ENCODE measurements around the gene EDC3. TPM values are rescaled to one million over a fixed set of nuclear protein-coding genes. Genes with fewer than 3 reads are reported as not detected.
"Not testable (repeated sequence)": the region's sequence is repeated elsewhere in the genome, so short reads cannot be mapped to it uniquely, and the experiment has no call there.

EDC3 gene
- total RNA-seq, 2 donors from 2014 or later = 8.0 to 8.3 TPM

DNA sequence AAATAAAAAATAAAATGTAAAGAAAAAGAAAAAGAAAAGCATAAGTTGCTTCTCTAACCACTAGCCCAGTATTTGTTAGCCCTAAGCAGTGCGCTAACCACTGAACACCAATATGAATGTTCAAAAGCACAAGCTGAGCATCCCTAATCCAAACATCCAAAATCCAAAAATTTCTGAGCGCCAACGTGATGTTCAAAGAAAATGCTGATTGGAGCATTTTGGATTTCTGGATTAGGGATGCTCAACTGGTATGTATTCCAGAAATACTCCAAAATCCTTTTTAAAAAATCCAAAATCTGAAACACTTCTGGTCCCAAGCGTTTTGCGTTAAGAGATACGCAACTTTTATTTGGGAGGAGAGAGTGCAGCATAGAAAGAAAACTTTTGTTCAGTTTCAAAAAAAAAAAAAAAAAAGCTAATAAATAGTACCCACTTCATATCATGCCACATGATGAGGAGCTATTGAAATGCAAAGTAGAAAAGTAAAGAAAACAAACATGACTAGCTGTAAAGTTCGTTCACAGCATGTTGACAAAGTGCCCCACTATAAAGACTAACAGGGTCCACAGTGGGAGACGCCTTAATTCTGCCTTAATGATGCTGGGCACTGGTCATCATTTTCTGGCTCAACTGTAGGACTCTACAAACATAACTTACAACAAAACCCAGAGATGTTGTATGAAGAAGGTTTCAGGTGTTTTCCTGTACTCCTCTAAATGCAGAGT lies 32.4 kb downstream of the EDC3 start:
- peaks cover 15% of the 10 kb centered on the region for H3K36me3 ChIP-seq
- peaks cover 0 to 17% of the 10 kb centered on the region in 2 donors for H3K4me1 ChIP-seq
- H3K27ac ChIP-seq = peak overlapping the region; percentile 17 to 19
- no peaks in the 10 kb centered on the region for H3K27me3 ChIP-seq
- TF ChIP-seq, protein P1, sequence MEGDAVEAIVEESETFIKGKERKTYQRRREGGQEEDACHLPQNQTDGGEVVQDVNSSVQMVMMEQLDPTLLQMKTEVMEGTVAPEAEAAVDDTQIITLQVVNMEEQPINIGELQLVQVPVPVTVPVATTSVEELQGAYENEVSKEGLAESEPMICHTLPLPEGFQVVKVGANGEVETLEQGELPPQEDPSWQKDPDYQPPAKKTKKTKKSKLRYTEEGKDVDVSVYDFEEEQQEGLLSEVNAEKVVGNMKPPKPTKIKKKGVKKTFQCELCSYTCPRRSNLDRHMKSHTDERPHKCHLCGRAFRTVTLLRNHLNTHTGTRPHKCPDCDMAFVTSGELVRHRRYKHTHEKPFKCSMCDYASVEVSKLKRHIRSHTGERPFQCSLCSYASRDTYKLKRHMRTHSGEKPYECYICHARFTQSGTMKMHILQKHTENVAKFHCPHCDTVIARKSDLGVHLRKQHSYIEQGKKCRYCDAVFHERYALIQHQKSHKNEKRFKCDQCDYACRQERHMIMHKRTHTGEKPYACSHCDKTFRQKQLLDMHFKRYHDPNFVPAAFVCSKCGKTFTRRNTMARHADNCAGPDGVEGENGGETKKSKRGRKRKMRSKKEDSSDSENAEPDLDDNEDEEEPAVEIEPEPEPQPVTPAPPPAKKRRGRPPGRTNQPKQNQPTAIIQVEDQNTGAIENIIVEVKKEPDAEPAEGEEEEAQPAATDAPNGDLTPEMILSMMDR (IDR thresholded peaks at IDR 0.05) = no peak
- H3K9me3 ChIP-seq = no peaks in the 10 kb centered on the region
- H3K4me3 ChIP-seq = no peak overlapping the region
- DNase-seq (ENCODE audit: low spot score) = no peak

- Histone ChIP-seq H3K27me3 (no peaks in the 10 kb centered on the region), H3K9me3 (no peaks in the 10 kb centered on the region), H3K4me3 (no peak overlapping the region), H3K4me1 (peaks cover 0 to 17% of the 10 kb centered on the region in 2 donors), H3K36me3 (peaks cover 9% of the 10 kb centered on the region), H3K27ac (no peak overlapping the region)
- TF ChIP-seq, protein P1 (IDR thresholded peaks at IDR 0.05) = no peak
- no peak for DNase-seq (ENCODE audit: low spot score)
These were observed 33.6 kb downstream of the EDC3 start for GRCh38 chr15:74662064-74662860.

GRCh38 chr15:74661280-74661679 lies 34.5 kb downstream of the EDC3 start:
- not testable (repeated sequence) for DNase-seq (ENCODE audit: low spot score); H3K27ac ChIP-seq; H3K4me3 ChIP-seq; H3K9me3 ChIP-seq; H3K27me3 ChIP-seq; H3K36me3 ChIP-seq
- peaks cover 0 to 17% of the 10 kb centered on the region in 2 donors for H3K4me1 ChIP-seq

GRCh38 chr15:74657846-74658245 lies 38.0 kb downstream of the EDC3 start:
- DNase-seq (ENCODE audit: low spot score) = no peak
- no peaks in the 10 kb centered on the region for H3K27me3 ChIP-seq
- H3K27ac ChIP-seq = no peak overlapping the region
- H3K9me3 ChIP-seq = no peaks in the 10 kb centered on the region
- no peak overlapping the region for H3K4me3 ChIP-seq
- H3K4me1 ChIP-seq = peaks cover 0 to 25% of the 10 kb centered on the region in 2 donors
- H3K36me3 ChIP-seq = peaks cover 5% of the 10 kb centered on the region
- TF ChIP-seq, protein P1 (IDR thresholded peaks at IDR 0.05) = no peak

DNA sequence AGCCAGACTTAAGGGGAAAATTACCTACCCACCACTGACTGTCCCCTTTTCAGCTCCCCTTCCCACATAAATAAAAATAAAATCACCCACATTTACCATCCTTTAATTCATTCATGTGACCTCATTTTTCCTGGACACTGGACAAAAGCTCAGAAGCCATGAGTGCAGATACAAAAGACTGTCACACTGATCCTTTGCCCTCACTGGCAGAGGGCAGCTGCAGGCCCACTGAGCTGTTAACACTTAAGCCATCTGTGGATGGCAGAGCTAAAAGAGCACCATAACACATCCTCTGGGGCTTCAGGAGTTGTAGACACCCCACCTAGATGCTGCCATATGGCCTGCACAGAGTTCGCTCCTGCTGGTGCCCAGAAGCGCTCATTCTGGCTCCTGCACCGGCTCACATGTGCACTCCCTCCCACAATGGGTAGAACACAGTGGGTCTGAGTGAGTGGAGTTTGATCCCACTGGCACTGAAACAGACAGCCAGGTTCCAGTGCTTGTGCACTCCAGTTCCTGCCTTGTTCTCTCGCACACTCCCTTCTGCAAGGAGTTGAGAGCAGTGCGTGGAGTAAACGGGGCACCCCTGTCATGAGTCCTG lies 38.8 kb downstream of the EDC3 start:
- no peak overlapping the region for H3K4me3 ChIP-seq
- no peak overlapping the region for H3K27ac ChIP-seq
- peaks cover 5% of the 10 kb centered on the region for H3K36me3 ChIP-seq
- no peaks in the 10 kb centered on the region for H3K9me3 ChIP-seq
- no peaks in the 10 kb centered on the region for H3K27me3 ChIP-seq
- TF ChIP-seq, protein P1 (IDR thresholded peaks at IDR 0.05) = no peak
- H3K4me1 ChIP-seq = peaks cover 0 to 28% of the 10 kb centered on the region in 2 donors
- DNase-seq (ENCODE audit: low spot score) = no peak

GRCh38 chr15:74655424-74655823 lies 40.4 kb downstream of the EDC3 start:
- H3K9me3 ChIP-seq = no peaks in the 10 kb centered on the region
- H3K27me3 ChIP-seq = no peaks in the 10 kb centered on the region
- no peak overlapping the region for H3K27ac ChIP-seq
- H3K4me1 ChIP-seq = peaks cover 0 to 37% of the 10 kb centered on the region in 2 donors
- H3K4me3 ChIP-seq = no peak overlapping the region
- H3K36me3 ChIP-seq = peaks cover 5% of the 10 kb centered on the region
- TF ChIP-seq, protein P1 (IDR thresholded peaks at IDR 0.05) = no peak
- no peak for DNase-seq (ENCODE audit: low spot score)

All from right atrium auricular region (tissue), 2 donors.